DOHH2 (cell line): ENCODE measurements around the gene RAB5A.
"Not testable (repeated sequence)": the region's sequence is repeated elsewhere in the genome, so short reads cannot be mapped to it uniquely, and the experiment has no call there.

Experiments
- H3F3A ChIP-seq: fragments of 200-600 bp; sonication (generic), shearing (Covaris generic); 2 replicates; pipeline ENCODE4 v1.6.0; 2016; ENCODE audit warnings: antibody characterized with exemption, mild to moderate bottlenecking; ENCODE audit not compliant: control insufficient read depth, insufficient read depth
- H3K27ac ChIP-seq: fragments of 200-600 bp; sonication (generic); 2 replicates; pipeline ENCODE4 v1.5.1; 2014; ENCODE audit warnings: low read depth, mild to moderate bottlenecking, low read length, moderate library complexity
- H3K27me3 ChIP-seq: fragments of 200-600 bp; sonication (generic); 2 replicates; pipeline ENCODE4 v1.6.1; 2014; ENCODE audit warnings: mild to moderate bottlenecking, low read length, mixed read lengths; ENCODE audit not compliant: control insufficient read depth
- H3K36me3 ChIP-seq: fragments of 200-600 bp; sonication (generic); 2 replicates; pipeline ENCODE4 v1.6.1; 2014; ENCODE audit warnings: mild to moderate bottlenecking, low read length, moderate library complexity, mixed read lengths; ENCODE audit not compliant: control insufficient read depth
- H3K4me1 ChIP-seq: fragments of 200-600 bp; sonication (generic); 2 replicates; pipeline ENCODE4 v1.6.1; 2014; ENCODE audit warnings: mild to moderate bottlenecking, low read length, mixed read lengths; ENCODE audit not compliant: control insufficient read depth
- H3K4me2 ChIP-seq: fragments of 200-600 bp; sonication (generic); 2 replicates; pipeline ENCODE4 v1.6.0; 2014; ENCODE audit warnings: mild to moderate bottlenecking, low read length, moderate library complexity
- H3K4me3 ChIP-seq: fragments of 200-600 bp; sonication (generic); 2 replicates; pipeline ENCODE4 v1.5.1; 2014; ENCODE audit warnings: mild to moderate bottlenecking, low read length, mixed read lengths
- H3K79me2 ChIP-seq: fragments of 200-600 bp; sonication (generic); 2 replicates; pipeline ENCODE4 v1.6.1; 2014; ENCODE audit warnings: mild to moderate bottlenecking, low read length, mixed read lengths; ENCODE audit not compliant: control insufficient read depth
- H3K9me2 ChIP-seq: fragments of 200-600 bp; sonication (generic); replicated peaks from 2 replicates; pipeline ENCODE4 v1.6.1; 2014; ENCODE audit warnings: mild to moderate bottlenecking, low read length, mixed read lengths; ENCODE audit not compliant: control insufficient read depth
- H3K9me3 ChIP-seq: fragments of 200-600 bp; sonication (generic); 2 replicates; pipeline ENCODE4 v1.6.1; 2014; ENCODE audit warnings: antibody characterized with exemption, low read length, mixed read lengths; ENCODE audit not compliant: control insufficient read depth, insufficient read depth
- H4K20me1 ChIP-seq: fragments of 200-600 bp; sonication (generic); 2 replicates; pipeline ENCODE4 v1.6.0; 2014; ENCODE audit warnings: low read depth, mild to moderate bottlenecking, antibody characterized with exemption, low read length, moderate library complexity; ENCODE audit not compliant: control insufficient read depth, insufficient read depth
- EZH2phosphoT487 ChIP-seq: fragments of 200-600 bp; sonication (generic); IDR thresholded peaks from 2 replicates; pipeline ENCODE4 v1.6.1; 2017; ENCODE audit warnings: borderline replicate concordance, mild to moderate bottlenecking, antibody characterized with exemption, low read length, moderate library complexity, mixed read lengths
- TF ChIP-seq, protein P1 (sequence below): fragments of 200-600 bp; sonication (generic); IDR thresholded peaks from one replicate; pipeline ENCODE4 v1.5.1; 2014; ENCODE audit warnings: antibody characterized with exemption, mild to moderate bottlenecking, low read depth, low read length; ENCODE audit not compliant: poor library complexity, severe bottlenecking

The RAB5A gene

DNA sequence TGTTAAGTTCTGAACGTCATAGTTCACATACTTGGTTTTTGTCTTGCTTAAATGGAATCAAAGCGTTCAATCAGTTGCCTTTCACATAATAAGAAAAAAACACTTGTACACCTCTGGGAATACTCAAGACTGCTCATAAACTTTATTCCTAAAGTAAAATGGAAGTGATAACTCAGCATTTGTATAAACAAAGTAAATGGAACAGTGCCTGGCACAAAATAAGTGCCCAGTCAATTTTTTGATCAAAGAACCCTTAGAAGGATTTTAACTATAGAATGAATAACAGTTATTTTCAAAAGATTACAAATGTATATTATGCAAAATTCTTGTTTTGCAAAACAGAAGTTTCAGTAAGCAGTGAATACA lies 1.3 kb downstream of the RAB5A start:
- H3K79me2 ChIP-seq = peaks cover 61% of the 10 kb centered on the region
- H3F3A ChIP-seq = no peaks in the 10 kb centered on the region
- H3K27ac ChIP-seq = peak overlapping the region; percentile 77
- peaks cover 52% of the 10 kb centered on the region for H3K36me3 ChIP-seq
- no peaks in the 10 kb centered on the region for H3K9me3 ChIP-seq
- H4K20me1 ChIP-seq = peaks cover 8% of the 10 kb centered on the region; the same call in 1 of the 2 replicates
- H3K4me2 ChIP-seq = peak overlapping the region; percentile 84
- H3K9me2 ChIP-seq = no peaks in the 10 kb centered on the region
- TF ChIP-seq, protein P1, sequence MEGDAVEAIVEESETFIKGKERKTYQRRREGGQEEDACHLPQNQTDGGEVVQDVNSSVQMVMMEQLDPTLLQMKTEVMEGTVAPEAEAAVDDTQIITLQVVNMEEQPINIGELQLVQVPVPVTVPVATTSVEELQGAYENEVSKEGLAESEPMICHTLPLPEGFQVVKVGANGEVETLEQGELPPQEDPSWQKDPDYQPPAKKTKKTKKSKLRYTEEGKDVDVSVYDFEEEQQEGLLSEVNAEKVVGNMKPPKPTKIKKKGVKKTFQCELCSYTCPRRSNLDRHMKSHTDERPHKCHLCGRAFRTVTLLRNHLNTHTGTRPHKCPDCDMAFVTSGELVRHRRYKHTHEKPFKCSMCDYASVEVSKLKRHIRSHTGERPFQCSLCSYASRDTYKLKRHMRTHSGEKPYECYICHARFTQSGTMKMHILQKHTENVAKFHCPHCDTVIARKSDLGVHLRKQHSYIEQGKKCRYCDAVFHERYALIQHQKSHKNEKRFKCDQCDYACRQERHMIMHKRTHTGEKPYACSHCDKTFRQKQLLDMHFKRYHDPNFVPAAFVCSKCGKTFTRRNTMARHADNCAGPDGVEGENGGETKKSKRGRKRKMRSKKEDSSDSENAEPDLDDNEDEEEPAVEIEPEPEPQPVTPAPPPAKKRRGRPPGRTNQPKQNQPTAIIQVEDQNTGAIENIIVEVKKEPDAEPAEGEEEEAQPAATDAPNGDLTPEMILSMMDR = no peak
- TF ChIP-seq EZH2phosphoT487 = no peak
- H3K4me3 ChIP-seq = peak overlapping the region; percentile 88
- H3K27me3 ChIP-seq = no peaks in the 10 kb centered on the region
- peaks cover 24% of the 10 kb centered on the region for H3K4me1 ChIP-seq

DNA sequence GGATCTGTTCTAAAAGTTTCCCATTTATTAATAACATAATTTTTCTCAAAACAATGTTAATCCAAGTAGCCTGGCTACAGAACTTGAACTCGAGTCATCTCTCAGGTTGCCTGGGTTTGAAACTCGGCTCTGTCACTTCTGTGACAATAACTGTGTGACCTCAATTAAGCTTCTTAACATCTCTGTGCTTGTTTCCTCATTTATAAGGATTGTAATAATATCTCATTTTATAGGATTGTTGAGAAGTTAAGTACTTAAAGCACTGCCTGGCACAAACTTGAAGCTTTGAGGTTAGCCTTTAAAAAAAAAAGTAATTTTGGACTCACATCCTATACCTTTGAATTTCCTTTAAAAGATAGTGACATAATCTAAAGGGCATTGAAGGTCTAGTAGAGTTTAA lies 3.4 kb downstream of the RAB5A start:
- no peaks in the 10 kb centered on the region for H3K9me2 ChIP-seq
- no peak overlapping the region for H3K4me3 ChIP-seq
- H4K20me1 ChIP-seq = peaks cover 8% of the 10 kb centered on the region; the same call in 1 of the 2 replicates
- peaks cover 82% of the 10 kb centered on the region for H3K79me2 ChIP-seq
- no peak overlapping the region for H3K27ac ChIP-seq
- peaks cover 24% of the 10 kb centered on the region for H3K4me1 ChIP-seq
- no peaks in the 10 kb centered on the region for H3K9me3 ChIP-seq
- TF ChIP-seq EZH2phosphoT487 = no peak
- TF ChIP-seq, protein P1 = no peak
- H3K4me2 ChIP-seq = no peak overlapping the region
- no peaks in the 10 kb centered on the region for H3K27me3 ChIP-seq
- peaks cover 71% of the 10 kb centered on the region for H3K36me3 ChIP-seq
- H3F3A ChIP-seq = no peaks in the 10 kb centered on the region

DNA sequence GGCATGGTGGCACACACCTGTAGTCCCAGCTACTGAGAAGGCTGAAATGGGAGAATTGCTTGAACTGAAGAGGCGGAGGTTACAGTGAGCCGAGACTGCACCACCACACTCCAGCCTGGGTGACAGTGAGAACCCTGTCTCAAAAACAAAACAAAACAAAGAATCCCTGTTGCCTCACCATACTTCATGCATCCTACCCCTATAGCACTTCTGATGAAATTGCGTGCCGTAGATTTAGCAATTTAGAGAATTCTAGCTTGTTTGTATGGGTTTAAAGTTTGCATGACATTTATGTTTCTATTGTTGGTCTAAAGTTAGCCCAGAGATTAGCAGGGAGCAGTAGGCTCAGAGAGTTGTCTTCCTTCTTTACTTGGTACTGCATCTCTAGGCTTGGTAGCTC lies 7.8 kb downstream of the RAB5A start:
- Histone ChIP-seq H3K4me3 (no peak overlapping the region), H3K79me2 (peaks cover 97% of the 10 kb centered on the region), H3K27ac (no peak overlapping the region), H3K9me3 (no peaks in the 10 kb centered on the region), H3K4me1 (no peaks in the 10 kb centered on the region; the same call in 1 of the 2 replicates), H4K20me1 (no peaks in the 10 kb centered on the region), H3K36me3 (peaks cover 60% of the 10 kb centered on the region), H3F3A (peaks cover 2% of the 10 kb centered on the region; the same call in 1 of the 2 replicates), H3K9me2 (no peaks in the 10 kb centered on the region), H3K27me3 (no peaks in the 10 kb centered on the region), H3K4me2 (no peak overlapping the region)
- TF ChIP-seq EZH2phosphoT487 = no peak
- TF ChIP-seq, protein P1 = no peak

DNA sequence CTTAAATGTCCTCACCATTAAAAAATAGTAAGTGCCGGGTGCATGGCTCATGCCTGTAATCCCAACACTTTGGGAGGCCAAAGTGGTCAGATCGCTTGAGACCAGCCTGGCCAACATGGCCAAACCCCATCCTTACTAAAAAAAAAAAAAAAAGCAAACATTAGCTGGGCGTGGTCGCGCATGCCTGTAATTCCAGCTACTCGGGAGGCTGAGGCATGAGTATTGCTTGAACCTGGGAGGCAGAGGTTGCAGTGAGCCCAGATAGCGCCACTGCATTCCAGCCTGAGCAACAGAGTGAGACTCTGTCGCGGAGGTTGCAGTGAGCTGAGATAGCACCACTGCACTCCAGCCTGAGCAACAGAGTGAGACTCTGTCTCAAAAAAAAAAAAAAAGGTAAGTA lies 10.5 kb downstream of the RAB5A start:
- H3K4me1 ChIP-seq, H3F3A ChIP-seq, H4K20me1 ChIP-seq, H3K9me3 ChIP-seq, H3K27me3 ChIP-seq, H3K4me3 ChIP-seq, H3K9me2 ChIP-seq, H3K27ac ChIP-seq, H3K4me2 ChIP-seq: not testable (repeated sequence)
- Histone ChIP-seq H3K79me2 (peaks cover 96% of the 10 kb centered on the region), H3K36me3 (peaks cover 44% of the 10 kb centered on the region)
